ENCODE measurements around the gene CPLX3.

CPLX3 gene

DNA sequence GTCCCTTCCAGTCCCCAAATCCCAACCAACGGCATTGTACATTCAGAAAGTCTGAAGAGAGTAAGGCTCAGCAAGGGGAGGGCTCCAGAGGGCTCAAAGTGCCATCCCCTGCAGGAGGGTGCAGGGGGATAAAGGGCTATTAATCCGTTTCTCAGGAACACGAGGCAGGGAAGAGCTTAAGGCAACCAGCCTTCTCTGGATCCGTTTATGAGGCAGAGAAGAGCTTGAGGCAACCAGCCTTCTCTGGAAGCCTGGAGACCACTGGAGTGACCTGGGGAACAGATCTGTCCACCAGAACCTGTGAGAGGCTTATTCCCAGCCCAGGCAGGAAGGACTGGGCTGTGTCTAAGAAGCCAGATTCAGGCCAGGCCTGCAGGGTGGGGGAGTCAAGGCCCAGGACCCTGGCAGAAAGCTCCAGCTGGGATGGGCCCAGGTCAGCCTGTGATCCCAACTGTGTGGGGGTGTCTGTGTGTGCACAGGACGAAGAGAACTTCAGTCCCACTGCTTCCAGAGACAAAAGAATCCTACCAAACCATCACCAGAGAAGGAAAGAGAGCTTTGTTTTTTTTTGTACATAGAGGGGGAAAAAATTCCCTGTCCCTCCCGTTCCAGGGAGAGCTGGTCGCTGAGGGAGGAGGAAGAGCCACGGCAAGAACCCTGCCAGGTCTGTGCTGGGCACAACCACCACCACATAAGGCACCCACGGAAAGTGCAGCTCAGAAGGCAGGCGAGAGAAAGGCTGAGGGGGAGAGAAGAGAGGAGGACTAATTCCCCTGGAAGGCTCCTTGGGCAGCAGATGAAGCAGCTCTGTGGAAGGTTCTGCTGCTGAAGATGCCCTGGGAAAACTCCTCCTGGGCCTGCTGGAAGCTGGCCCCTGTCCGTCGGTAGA lies 18.1 kb downstream of the CPLX3 start:
- DNase-seq: no peak
- no peak for ATAC-seq

DNA sequence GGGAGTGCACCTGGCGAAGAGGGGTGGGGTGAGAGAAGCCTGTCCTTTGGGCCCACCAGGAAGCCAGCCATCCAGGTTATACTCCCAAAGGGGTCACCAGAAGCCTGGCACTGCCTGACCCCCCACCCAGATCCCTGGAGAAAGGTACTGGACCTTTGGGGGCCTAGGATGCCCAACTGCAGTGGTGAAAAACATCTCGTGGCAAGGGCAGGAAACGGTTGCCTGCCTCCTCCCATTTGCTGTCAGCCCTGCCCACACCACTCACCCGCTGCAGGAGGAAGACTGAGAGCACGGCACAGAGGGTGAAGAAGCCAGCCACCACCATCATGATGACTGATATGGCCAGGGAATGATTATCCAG lies 18.8 kb downstream of the CPLX3 start:
- ATAC-seq: peak; percentile 34
- peak; percentile 61 for DNase-seq

DNA sequence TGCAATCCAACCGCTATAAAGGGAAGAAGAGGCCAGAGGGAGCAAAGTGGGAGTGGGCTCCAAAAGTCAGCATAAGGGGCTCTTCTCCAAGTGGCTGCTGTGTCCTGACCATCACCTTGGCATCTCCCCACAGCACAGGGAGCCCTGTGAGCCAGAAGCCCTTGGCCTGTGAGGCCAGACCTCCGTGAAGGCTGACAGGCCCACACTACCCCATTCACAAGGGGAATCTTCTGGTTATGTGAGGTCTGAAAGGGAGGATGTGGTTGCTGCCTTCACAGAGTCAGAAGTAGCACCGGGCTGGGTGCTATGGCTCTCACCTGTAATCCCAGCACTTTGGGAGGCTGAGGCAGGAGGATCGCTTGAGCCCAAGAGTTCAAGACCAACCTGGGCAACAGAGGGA lies 19.2 kb downstream of the CPLX3 start:
- DNase-seq (no peak), ATAC-seq (no peak)

DNA sequence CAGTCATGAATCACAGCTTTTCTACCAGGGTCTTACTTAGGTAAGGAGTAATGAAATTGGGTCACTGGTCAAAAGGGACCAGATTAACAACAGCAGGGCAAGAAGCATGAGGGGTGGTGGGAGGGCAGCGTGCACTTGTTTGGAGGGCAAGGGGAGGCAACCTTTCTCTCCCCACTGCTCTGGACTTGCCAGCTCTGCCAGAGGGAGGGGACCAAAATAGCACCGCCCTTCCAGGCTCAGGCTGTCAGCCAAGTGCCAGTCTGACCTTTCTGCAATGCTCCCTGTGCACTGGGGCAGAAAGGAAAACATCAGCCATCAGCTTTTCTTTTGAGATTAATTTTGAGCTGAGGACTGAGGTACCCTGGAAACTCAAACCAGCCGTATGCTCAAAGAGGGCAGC lies 21.0 kb downstream of the CPLX3 start:
- ATAC-seq (no peak), DNase-seq (no peak)

DNA sequence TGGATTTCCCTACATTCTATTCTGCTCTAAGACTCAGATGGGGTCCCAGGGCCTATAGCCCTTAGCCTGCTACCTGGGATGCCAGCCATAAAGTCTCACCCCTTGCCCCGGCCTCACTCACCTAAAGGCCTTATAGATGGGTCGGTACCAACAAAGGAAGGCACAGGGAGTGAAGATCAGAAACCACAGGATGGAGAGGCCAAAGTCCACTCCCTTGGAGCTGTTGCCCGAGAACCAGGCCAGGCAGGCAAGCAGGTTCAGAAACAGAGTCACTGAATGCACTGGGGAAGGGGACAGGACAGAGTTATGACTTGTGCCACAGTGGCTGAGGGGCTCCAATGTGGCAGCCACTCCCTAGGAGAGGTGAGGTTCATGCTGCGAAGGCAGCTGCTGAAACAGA lies 24.0 kb downstream of the CPLX3 start:
- no peak for ATAC-seq
- no peak for DNase-seq

DNA sequence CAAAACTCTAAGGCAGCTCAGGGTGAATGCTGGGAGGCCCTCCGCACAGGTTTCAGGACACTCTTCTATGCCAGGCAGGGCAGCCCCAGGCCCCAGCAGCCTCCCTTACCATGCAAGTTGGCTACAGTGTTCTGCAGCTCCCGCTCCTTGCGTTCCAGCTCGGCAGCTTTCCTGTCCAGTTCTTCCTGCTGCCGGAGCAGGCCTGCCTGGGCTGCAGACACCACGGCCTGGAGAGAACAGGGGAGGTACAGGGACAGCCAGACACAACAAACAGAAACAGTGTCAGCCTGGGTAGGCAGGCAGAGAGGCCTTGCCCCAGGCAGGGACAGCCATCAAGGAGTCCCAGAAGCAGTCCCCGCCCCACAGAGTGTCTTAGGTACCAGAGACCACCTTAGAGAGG lies 25.5 kb downstream of the CPLX3 start:
- ATAC-seq: peak; percentile 33
- no peak for DNase-seq

DNA sequence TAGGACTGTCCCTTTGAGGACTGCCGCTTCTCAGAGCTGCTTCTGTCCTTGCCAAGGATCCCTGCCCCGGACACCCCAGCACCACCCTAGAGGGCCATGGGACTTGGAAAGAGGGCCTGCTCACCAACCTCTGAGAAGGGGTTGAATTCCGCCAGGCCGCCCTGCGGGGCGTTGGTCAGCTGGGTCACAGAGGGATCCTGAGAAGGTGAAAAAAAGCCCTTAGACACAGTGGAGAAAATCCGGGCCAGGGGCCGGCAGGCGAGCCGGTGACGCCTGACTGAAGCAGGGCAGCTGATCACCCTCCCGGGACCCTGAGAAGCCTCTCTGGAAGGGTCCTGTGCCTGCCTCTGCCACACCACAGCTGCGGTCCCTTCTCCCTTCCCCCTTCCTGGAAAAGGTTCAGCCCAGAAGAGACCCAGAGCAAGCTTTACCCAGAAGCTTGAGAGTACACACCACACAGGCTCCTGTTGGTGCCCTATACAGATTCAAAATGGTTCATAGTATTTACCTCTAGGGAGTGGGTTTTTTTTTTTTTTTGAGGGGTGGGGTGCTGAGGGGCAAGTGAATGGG lies 28.1 kb downstream of the CPLX3 start:
- ATAC-seq: no peak
- no peak for DNase-seq

DNA sequence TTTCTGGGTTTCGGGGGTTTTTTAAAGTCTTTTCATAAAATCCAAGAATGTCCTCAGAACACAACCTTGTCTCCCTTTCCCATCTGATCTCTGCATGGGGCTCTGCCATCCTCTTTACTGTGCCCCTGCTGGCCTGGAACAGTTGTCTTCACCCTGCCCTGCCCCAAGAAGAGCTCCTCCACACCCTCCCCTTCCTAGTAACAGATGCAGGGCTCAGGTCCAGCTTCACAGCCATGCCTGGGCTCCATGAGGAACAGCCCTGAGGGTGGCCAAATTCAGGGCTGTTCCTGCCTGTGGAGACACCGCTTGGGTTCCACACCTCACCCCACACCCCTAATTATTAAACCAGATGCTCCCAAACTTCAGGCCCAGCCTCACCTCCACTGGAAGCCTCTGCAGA lies 29.4 kb downstream of the CPLX3 start:
- ATAC-seq: no peak
- DNase-seq: no peak

DNA sequence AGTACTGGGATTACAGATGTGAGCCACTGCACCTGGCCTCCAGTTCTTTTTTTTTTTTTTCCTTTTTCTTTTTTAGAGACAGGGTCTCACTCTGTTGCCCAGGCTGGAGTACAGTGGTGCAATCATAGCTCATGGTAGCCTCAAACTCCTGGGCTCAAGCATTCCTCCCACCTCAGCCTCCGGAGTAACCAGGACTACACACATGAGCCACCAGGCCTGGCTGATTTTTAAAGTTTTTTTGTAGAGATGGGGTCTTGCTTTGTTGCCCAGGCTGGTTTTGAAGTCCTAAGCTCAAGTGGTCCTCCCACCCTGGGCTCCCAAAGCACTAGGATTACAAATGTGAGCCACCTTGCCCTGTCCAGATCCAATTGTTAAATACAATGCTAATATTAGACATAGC lies 30.1 kb downstream of the CPLX3 start:
- DNase-seq (no peak), ATAC-seq (no peak)

DNA sequence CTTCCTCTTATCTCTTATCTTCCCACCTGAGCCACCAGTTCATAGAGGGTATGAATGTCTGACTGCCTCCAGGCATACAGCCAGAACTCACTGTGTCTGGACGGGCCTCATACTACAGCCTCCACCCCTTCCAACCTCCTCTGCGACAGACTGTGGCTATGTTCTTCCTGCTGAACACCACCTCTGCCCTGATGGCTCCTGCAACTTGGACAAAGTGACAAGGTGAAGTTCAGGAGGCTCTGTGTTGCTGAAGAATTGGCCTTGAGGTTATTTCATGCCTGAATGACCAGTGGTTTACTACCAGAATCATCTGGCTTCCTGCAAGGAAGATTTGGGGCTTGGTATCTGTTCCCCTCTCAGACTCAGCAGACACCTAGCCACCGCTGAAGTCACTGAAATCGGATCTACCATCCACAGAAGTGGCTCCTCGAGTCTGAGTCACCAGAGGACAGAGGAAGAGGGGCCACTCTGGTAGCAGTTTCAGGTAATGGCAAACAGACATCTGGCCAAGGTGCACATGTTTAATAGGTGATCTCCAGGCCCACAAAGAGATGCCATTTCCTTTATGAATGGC lies 30.7 kb downstream of the CPLX3 start:
- no peak for DNase-seq
- ATAC-seq: no peak

DNA sequence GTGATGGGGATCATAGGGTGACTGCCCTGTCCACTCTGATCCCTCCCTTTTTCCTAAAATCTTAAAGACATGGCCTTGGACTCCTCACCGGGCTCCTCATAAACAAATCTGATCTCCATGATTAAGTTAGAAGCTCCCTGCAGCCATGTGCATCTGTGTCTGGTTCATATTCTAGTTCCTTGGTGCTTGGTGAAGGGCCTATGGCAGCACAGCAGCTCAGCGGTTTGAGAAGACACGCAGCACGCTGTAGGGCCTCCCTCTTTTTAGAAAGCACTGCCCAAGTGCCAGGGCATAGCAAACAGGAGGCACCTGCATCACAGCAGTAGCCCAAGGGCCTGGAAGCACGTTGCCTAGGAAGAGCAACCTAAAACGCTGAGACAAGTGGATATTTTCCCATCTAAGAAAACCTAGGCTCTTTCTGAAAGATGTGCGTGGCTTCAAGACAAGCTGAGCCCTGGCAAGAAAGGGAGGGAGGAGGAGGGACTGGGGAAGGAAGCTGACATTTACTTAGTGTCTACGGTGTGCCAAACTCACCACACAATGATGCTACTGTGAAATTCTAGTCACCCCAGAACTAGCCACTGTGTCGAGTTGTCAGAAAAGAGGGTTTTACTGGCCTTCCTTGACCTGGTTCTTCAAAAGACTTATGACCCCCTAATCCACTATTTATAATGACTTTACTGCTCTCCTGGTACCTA lies 31.4 kb downstream of the CPLX3 start:
- ATAC-seq (peak; percentile 86), DNase-seq (no peak)

DNA sequence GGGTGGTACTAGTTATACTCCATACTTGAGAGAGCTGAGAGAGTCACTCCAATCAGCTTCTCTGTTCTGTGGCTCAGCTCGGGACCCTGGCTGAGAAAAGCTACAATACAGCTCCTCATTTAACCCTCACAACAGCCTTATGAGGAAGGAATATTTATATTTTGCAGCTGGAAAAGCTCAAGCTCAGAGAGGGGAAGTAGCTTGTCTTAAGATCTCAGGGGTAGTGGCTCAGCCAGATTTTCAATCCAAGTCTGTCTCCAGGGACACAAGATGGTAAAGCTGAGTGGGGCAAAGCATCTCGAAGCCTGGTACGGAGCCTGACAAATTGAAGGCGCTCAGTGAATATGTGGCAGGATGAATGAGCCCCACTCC lies 31.9 kb downstream of the CPLX3 start:
- DNase-seq (no peak), ATAC-seq (peak; percentile 24)

DNA sequence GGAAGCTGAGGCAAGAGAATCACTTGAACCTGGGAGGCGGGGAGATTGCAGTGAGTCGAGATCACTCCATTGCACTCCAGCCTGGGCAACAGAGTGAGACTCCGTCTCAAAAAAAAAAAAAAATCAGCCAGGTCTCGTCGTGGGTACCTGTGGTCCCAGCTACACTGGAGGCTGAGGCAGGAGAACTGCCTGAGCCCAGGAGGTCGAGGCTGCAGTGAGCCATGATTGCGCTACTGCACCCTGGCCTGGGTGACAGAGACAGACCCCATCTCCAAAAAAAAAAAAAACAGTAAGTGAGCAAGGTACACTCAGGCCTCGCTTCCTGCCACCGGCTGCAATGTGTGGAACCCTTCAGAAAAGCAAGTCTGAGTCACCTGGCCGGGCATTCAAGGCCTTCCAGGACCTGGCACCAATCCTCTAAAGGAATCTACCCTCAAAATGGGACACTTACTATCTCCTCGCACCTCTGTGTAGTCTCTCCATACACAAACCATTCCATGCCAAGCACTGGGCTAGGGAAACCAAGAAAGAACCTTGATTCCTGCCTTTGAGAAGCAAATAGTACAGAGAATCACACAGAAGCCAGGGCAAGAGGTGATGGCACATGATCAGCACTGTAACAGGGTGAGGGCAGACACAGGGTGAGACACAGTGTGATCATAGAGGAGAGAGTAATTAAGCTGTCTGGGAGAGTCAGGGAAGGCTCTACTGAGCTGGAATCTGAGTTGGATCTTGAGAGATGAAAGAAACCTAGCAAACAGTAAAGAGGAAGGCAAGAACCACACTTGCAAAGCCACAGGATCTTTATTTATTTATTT lies 37.0 kb downstream of the CPLX3 start:
- ATAC-seq (peak; percentile 52), DNase-seq (no peak)

DNA sequence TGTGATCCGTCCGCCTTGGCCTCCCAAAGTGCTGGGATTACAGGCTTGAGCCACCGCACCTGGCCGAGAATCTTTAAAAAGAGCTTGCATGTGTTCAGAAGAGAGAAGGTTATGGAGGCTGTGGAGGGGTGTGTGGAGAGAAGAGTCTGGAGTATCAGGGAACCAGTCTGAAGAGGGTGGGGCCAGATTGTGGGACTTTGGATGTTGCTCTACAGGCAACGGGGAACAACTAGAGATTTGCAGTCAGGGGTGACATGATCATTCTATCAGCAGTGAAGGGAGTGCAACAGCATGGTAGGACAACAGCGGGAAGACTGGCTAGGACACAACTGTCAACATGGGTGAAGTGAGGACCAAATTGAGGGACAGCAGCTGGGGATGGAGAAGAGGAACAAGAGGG lies 37.9 kb downstream of the CPLX3 start:
- ATAC-seq (no peak), DNase-seq (no peak)

DNA sequence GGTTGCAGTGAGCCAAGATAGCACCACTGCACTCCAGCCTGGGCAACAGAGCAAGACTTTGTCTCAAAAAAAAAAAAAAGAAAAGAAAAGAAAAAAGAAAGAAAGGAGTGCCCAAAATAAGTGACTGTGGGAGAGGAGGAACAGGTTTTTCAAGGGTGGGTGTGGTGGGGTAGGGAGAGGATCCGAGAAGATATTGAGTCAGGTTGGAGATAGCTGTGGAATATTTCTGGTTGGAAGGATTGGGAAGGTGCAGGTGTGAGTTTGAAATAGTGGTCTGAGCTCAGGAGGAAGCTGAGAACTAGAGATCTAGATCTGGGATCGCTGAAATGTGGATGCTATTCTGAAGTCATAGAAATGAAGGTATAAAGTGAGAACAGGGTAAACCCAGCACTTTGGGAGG lies 38.9 kb downstream of the CPLX3 start:
- ATAC-seq (no peak), DNase-seq (no peak)

DNA sequence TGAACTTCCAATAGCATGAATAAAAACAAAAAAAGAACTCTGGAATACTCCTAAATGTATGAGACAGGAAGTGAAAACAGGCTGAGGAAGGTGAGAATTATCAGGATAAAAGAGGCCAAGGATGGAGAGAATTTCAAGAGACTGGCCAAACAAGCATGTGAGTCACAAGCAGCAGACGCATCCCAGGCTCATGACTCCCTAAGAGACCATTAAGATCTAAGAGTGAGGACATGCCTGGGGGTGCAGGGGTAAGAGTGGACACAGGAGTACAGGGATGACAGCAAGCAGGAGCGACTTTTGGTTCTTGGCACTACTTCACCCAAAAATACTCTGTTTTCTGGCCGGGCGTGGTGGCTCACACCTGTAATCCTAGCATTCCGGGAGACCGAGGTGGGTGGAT lies 39.7 kb downstream of the CPLX3 start:
- DNase-seq (no peak), ATAC-seq (no peak)

DNA sequence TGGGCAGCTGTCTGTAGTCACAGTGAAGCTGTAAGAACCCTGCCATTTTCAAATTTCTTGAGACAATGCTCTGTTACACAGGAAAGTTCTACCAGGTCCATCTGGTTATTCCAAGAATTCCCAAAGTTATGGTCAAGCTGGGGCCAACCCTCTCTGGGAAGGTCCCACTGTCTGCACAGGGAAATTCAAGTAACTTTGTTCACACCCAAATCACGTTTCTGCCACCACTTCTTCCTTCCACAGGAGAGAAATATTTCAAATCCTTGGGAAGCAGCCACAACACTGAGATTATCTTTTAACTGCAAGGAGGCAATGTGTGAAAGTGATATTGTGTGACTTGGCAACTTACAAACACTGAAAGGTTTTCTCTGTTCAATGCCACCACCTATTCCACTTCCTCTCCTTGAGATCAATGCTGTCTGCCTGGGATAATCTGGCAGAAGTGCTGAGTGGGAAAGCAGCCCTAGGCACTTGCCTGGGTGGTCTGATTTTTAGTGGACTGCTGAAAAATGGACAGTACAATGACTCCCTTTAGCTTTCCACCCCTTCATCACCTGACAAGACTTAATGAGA lies 41.1 kb downstream of the CPLX3 start:
- ATAC-seq (no peak), DNase-seq (no peak)

DNA sequence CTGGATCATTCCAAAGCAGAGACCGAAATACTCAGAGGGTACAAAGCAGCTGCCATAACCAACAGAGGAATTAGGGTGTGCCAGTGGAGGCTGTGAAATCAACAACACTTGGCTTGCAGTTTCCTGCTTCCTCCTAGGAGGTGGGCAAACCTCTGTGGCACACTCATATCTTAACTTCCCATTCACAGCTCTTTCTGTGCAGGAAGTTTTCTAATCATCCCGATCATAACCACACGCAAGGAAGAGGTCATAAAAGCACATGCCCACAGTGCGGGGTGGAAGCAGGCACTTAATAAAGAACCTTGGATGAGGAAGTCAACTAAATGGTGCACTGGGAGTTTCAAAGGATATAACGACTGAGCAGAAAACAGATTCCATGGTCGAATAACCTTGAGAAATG lies 41.6 kb downstream of the CPLX3 start:
- ATAC-seq (no peak), DNase-seq (no peak)

DNA sequence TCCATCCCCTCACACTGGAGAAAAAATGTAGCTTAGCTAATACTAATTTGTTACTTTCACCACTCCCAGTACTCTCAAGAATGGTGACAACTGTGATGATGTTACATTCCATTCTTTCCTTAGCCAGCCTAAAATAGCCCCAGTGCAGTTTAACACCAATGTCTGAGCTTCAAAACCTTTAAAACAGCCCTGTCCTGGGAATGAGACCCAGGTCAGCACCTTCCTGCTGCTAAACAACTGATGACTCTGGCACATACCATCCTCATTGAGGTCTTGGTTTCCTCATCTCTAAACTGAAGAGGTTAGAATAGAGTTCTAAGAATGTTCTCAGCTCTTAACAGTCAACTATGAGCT lies 42.9 kb downstream of the CPLX3 start:
- DNase-seq (no peak), ATAC-seq (no peak)

DNA sequence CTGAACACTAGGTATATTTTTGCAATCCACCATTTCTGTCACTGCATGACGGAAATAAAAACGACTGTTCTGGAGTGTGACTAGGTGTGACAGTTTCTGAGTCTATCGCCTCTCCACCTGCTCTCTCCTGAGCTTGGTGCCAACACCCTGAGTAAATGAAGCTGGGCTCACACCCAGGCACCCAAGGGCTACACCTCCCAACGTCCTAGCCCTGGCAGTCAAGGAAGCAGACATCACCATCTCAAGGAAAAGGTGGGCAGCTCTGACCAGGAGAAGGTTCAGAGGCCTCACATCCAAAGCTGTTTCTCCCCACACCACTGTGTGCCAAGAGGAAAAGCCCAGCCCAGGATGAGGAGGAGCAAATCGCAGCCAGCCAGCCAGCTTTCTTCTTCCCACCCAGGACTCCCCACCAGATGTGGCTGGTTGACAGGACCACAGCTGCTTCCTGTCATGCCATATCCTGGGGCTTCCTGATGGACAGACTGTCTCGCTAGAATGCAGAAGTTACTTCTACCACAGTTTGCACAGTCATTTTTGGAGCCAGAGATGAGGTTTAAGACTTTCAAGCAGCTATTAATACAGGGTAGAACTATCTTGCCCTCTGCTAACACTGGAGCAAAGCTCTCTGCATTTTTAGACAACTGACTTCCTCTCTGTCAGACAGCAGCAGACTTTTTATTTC lies 43.4 kb downstream of the CPLX3 start:
- DNase-seq (peak; percentile 40), ATAC-seq (peak; percentile 12)

DNA sequence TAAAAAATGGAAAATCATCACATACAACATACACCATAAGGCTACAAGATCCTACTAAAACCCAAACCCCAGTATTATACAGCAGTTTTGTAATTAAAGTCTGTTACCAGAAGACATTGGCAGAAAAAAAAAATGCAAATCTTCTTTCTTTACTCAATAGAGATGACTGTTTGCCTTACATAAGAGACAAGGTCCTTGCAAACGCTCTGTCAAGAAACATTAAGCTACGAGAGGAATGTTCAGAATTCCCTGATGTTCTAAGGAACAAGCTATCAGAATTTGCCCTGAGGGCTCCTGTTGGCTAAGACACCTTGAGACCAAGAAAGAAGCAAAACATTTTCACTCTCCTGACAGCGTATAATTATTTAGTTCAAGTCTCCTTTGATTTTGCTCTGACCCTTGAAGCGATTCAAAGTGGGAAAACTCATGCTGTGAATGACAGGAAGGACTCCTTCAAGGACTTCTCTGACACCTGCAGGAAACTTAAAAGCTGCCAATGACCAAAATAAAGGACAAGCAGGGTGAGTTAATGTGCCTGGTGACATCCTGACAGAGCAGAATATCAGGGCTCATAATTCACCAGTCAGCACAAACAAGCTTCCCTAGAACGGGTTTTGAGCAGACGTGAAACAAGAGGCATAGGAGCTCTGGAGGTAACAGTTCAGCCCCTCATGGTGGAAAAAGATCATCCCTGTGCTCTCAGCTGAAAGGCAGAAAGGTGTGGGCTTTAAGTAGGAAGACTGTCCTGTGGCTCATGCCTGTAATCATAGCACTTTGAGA lies 44.2 kb downstream of the CPLX3 start:
- no peak for ATAC-seq
- no peak for DNase-seq
